HL-60/S4 treated with retinoic acid at 250 ng/mL for 4 days and 3 days (cell line): ENCODE data around the gene NKIRAS2.

Experiments
- in situ Hi-C: fragments of 300-500 bp; cut with MboI; formaldehyde crosslinking; loops from 2 replicates; pipeline ENCODE4 v1.7.0; 2022; ENCODE audit warnings: low sequenced_read_pairs

NKIRAS2 gene

DNA sequence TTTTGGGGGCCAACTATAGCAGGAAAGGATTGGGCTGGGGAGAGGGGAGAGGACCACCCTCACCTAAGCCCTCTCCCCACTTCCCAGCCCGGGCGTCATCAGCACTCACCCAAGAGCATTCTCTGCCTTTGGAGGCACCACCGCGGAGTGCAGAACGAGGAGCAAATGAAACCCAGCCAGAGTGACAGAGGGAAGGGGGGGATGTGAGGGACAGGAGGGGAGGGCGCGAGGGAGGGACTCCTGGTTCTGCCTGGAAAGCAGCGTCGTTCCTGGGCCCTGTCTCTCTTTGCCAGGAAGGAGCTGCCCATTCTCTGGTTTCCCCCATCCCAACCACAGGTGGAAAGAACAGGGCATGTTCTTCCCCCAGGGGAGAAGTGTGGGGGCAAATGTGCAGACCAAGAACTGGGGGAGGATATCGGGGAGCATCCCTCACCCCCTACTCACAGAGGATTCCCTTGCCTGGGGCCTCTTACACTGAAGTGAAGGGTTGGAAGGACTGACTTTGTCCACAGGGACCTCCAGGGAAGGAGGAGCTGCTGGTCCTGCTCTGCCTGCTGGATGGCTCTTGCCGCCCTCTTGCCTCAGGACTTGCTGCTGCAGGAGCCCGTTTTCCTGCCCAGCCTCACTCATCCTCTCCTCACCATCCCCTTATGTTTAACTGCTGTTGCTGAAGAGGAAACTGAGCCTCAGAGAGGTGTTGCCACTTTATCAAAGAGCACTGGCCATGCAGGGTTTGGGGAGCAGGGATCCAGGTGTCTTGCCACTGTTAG lies 34.0 kb downstream of the NKIRAS2 start:
- in situ Hi-C loops, result no loop called here

DNA sequence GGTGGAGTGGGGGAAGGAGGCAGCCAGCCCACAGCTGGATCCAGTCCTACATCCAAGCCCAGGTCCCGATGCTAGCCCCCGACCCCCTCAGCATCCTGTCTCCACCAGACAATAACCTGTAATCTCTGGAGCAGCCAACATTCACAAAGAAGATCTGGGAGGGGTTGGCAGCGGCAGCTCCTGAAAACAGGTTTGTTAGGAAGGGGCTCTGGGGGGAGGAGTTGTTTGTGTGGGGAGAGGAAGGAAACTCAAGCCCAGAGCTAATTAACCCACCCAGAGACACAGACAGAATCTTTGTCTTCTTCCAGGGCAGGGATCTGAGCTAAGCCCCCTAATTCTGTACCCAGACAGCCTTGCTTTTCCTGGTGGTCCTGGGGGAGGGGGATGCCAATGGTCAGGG lies 35.1 kb downstream of the NKIRAS2 start:
- in situ Hi-C loops, result no loop called here

DNA sequence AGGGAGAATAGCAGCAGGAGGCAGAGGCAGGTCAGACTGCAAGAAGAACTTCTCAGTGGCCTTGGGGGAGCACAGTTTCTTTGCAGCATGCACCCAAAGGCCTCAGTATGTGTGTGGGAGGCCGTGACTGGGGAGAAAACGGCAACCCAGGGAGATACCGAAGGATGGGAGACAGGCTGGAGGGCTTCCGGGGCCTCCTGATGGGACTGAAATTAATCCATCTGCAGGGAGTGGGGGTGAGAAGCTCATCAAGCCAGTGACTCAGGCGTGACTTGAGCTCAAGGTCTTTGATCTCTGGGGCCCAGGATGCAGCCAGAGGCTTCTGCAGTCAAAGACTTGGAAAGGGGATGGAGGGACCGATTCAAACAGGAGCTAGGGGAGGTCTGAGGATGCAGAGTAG lies 35.6 kb downstream of the NKIRAS2 start:
- in situ Hi-C loops, result no loop called here

DNA sequence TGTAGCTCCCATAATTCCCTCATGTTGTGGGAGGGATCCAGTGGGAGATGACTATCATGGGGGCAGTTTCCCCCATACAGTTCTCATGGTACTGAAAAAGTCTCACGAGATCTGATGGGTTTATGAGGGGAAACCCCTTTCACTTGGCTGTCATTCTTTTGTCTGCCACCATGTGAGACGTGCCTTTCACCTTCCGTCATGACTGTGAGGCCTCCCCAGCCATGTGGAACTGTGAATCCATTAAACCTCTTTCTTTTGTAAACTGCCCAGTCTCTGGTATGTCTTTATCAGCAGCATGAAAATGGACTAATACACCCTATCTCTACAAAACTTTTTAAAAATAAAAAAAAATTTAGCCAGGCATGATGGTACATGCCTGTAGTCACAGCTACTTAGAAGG lies 36.7 kb downstream of the NKIRAS2 start:
- in situ Hi-C loops, result no loop called here

DNA sequence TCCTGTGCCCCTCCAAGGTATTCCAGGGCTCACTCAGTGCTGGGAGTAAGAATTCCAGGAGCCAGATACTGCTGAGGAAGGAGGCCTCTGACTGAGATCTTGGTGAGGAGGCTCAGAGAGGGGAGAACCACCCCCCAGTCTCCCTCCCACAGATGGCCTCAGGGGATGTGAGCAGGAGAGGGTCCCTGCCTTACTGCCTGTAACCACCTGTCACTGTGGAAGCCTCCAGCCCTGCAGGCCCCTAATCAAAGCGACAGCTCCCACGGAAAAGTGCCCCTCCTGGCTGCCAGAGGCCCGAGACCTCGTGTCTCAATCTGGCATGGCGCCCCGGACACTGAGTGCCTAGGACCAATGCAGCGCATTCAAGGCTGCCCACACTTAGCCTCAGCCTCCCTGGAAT lies 38.2 kb downstream of the NKIRAS2 start:
- in situ Hi-C loops, result no loop called here

DNA sequence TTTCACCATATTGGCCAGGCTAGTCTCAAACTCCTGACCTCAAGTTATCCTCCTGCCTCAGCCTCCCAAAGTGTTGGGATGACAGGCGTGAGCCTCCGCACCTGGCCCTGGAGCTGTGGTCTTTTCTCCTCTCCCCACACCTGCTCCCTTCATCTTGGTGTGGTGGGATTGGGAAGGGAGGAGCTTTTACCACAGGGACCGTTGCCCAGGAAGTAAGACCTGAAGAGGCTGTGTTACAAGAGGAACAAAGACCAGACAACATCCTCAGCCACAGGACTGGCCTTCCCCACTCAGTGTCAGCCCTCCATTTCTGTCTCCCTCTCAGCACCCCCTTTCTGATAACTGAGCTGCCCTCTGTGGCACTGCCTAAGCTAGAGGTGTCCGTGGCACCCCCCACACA lies 39.9 kb downstream of the NKIRAS2 start:
- in situ Hi-C loops, result no loop called here

DNA sequence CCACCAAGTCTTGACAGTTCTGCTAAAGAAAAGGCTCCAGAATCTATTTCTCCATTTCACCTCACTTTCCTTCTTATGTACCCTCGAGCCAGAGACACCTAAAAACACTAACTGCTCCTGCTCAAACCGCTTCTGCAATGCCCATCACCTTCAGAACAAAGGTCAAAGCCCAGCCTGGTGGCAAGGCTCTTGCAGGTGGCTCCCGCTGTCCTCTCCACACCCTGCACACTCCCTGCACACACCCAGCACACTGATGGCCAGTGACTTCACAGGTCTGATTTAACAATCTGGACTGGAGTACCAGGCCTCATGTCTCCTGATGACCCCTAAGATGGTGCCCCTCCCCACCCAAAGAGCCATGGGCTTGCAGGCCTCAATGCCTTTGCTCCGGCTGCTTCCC lies 40.3 kb downstream of the NKIRAS2 start:
- in situ Hi-C loops, result no loop called here

DNA sequence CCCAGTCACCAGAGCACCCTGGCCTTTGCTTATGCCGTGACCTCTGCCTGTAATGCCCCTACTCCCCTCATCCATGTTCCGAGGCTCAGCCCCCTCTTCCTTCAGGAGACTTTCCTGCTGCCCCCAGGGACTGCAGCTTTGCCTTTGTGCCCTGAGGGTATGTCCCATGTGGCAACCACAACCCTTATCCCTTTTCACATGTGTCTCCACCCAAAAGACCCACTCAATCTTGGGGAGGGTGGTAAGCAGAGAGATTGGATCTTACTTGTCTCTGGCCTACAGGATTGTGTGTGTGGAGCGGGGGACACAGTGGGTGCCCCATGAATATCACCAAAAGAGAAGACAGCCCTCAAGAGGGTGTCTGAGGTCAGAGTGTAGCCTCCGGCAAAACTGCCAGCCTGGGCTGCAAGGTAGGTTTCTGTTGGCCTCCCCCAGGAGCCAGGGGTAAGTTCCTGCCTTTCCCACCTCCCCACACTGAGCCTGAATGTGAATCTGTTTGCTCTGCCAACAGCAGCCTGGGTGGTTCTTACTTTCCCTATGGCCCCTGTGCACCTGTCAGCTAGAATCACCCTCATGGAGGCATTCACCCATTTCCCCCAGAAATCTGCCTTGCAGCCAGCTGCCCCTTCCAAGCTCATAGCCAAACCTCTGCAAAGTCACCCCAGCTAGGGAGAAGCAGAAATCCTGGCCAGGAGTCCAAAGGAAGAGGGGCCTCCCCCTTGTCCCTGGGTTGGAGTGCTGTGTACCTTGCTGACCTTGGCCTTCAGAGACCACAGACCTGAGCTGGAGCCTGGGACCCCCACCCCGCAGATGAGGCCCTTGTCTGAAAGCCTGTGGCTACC lies 42.0 kb downstream of the NKIRAS2 start:
- in situ Hi-C loops, result no loop called here

DNA sequence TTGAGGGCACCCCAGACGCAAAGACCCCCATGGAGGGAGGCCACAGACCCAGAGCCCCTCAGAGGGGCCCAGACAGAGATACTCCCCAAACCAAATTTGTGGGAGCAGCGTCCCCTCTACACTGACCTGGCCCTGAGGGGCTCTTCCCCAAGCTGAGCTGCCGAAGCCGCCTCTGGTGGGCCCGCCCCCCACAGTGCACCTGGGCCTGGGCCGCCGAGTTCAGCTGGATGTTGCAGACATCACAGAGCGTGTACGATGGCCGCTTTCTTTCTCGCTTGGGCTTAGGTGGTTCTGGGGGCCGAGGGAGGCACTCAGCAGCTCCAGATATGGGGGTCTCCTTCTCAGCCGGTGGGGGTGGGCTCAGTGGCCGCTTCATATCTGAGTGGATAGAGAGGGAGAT lies 42.8 kb downstream of the NKIRAS2 start:
- in situ Hi-C loops, result no loop called here

DNA sequence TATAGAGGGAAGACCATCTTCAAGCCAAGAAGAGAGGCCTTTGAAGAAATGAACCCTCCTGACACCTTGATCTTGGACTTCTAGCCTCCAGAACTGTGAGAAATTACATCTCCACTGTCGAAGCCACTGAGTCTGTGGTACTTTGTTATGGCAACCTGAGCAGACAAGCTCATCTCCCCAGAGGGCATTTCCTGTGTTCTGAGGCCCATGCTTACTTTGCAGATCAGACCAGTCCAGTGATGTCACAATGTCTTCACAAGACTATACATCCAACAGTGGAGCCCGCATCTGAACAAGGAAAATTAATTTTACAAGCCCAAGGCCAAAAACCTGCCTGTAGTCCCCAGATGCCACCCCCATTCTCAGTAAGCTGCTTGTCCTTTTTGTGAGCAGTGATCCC lies 45.3 kb downstream of the NKIRAS2 start:
- in situ Hi-C loops, result no loop called here

DNA sequence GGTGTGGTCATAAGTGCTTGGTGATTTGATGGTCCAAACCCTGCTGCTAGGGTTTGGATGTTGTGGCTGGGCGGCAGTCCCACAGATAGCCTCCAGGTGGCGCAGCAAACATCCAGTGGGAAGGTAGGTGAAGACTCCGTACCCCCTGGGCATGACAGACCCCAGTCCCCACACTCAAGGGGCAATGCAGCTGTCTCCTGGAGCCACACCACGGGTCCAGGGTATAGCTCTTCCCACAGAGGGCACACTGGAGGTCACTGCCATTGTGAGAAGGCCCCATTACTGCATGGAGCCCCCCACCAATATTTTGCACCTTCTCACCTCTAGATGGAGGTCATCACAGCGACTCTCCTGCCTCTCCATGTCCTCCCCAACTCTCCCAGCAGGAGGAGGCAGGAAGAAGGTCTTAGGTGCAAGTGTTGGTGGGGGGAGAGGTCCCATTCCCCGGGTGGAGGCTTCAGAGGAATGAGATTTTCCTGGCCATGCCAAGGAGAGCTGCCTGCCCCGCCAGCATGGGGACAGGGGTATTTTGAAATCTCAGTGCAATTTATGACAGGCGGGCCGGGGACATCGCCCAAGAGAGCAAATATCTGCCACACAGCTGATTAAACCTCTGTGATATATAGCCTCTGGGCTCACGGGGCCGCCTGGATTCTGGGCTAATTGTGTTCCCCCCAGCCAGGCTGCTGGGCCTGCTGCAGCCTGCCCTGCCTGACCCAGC lies 47.6 kb downstream of the NKIRAS2 start:
- in situ Hi-C loops, result no loop called here

DNA sequence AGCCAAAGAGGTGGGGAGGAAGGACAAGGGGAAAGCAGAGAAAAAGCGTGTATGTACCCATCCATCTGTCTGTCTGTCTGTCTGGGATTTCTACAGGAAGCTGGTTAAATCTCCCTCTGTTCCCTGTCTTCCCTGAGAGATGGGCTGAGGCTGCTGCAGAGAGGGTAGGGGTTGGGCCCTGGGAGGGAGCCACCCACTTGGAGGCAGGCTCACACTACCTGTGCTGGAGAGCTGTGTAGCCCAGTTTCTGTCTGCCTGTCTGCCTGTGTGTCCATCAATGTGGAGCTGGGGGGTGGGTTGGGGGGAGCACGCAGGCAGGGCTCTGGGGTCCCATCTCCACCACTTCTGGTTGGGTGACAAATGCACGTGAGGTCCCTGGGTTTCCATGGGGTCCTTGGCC lies 49.1 kb downstream of the NKIRAS2 start:
- in situ Hi-C loops, result no loop called here

DNA sequence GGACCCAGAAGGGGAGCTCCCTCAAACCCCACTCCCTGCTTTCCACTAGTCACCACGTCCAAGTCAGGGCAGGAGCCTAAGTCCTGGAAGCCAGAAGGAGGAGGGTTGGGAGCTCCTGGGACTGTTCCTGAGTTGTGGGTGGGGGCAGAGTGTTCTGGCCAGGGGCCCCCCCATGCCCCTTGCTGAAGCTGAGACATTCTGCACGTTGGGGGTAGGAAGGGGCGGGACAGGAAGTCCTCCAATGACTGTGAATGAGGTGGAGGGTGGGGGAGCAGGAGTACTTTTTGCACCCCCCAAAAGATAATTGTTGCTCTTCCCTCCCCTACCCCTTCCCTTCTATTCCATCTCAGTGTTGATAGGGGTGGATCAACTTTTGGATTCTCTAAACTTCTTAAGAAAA lies 51.9 kb downstream of the NKIRAS2 start:
- in situ Hi-C loops, result no loop called here

DNA sequence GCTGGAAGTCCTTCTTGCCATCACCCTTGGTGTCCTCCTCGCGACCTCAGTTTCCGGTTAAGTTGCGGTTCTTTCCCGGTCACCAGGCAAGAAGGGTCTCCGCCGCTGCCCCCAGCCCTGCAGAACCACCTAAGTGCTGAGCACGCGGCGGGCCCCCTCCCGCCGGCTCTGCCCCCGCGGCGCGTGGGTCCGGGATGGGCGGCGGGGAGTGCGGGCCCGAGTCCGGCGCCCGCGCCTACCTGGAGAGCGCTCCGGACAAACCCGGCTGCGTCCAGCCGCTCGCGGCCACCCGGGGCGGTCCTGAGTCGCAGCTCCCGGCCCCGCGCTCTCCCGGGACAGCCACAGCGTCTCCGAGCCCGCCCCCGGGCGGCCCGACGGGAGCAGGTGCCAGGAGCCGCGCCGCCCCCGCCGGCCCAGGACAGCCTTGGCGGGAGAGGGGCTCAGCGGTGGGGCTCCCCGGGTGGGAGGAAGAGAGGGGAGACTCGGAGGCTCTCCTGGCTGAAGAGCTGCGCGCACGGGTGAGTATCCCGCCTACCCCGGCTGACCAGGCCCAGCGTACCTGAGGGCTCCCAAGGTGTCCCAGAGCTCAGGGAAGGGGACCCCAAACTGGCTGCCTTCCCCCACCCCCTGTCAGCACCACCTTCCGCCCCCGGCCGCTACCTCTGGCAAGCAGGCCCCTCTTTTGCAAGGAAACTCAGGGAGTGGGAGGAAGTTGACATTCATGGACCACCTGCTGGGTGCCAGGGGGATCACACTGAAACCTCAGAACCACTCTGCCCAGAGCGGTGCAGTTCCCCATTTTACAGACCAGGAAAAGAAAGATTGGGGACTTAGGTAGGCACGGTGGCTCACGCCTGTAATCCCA lies 52.7 kb downstream of the NKIRAS2 start:
- in situ Hi-C loops, result no loop called here
